HFF-Myc (cell line): ENCODE measurements around the gene ACBD3.

Experiments
- DNase-seq: peaks from one replicate; pipeline ENCODE4 v3.0.0-alpha.2; 2011; ENCODE audit warnings: low read depth; ENCODE audit errors: extremely low read depth
- H3K4me3 ChIP-seq: replicated peaks from 2 replicates; pipeline ENCODE4 v1.5.1; 2011; ENCODE audit warnings: low read depth, mild to moderate bottlenecking, control low read depth, low read length
- CTCF ChIP-seq: IDR thresholded peaks from 2 replicates; pipeline ENCODE4 v1.5.1; 2012; ENCODE audit warnings: mild to moderate bottlenecking, low read depth, low read length, control low read depth; ENCODE audit errors: missing control alignments

ACBD3 gene

GRCh38 chr1:226110249-226111097 lies 76.1 kb downstream of the ACBD3 start:
- no peak for DNase-seq
- TF ChIP-seq CTCF = no peak
- H3K4me3 ChIP-seq = peak overlapping the region; percentile 54

- TF ChIP-seq CTCF = no peak
- peak overlapping the region; percentile 54 for H3K4me3 ChIP-seq
- peak; percentile 59 for DNase-seq
These were observed 76.7 kb downstream of the ACBD3 start for GRCh38 chr1:226109829-226110248.

- no peak for DNase-seq
- no peak for TF ChIP-seq CTCF
These were observed 77.4 kb downstream of the ACBD3 start for GRCh38 chr1:226108935-226109828.

GRCh38 chr1:226107471-226108460 lies 78.8 kb downstream of the ACBD3 start:
- DNase-seq = no peak
- no peak overlapping the region for H3K4me3 ChIP-seq
- TF ChIP-seq CTCF = no peak

More at GRCh38 chr1:226108935-226109828, 77.4 kb downstream of the ACBD3 start:
- H3K4me3 ChIP-seq = peak overlapping the region; percentile 54

GRCh38 chr1:226104671-226105121 lies 81.8 kb downstream of the ACBD3 start:
- no peak overlapping the region for H3K4me3 ChIP-seq
- TF ChIP-seq CTCF = no peak
- DNase-seq = no peak
